Measurements from ENCODE around the gene TMTC2.

DNA sequence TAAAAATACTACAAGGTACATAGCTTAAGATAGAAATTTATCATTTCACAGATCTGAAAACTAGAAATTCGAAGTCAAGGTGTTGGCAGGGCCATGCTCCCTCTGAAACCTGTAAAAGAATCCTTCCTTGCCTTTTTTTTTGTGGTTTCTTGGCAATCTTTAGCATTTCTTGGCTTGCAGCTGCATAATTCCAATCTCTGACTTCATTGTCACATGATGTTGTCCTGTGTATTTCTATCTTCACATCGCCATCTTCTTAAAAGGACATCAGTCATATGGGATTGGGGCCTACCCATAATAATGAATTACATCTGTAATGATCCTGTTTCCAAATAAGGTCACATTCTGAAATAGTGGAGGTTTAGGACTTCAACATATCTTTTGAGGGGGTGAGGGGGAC, 250.4 kb downstream of the TMTC2 start:
- TF ChIP-seq POLR2AphosphoS5 (IDR thresholded peaks at IDR 0.05; ENCODE audit: borderline replicate concordance, low read depth, low read length), result no peak
- no peak for TF ChIP-seq EZH2 (IDR thresholded peaks at IDR 0.05)

Data from SK-N-MC (cell line).